H9 (cell line): Measurements from ENCODE around the gene IQCE. TPM values are rescaled to one million over a fixed set of nuclear protein-coding genes. Genes with fewer than 3 reads are reported as not detected.

Source experiments
- DNase-seq: peaks from one replicate; pipeline ENCODE4 v3.0.0-alpha.2; 2017
- H2AFZ ChIP-seq: one replicate; pipeline ENCODE4 v1.6.1; 2013; ENCODE audit warnings: mild to moderate bottlenecking, low read length, control low read depth, moderate library complexity
- H2AK5ac ChIP-seq: 2 replicates; pipeline ENCODE4 v1.6.1; 2013; ENCODE audit warnings: low read length, control low read depth, mixed read lengths; ENCODE audit not compliant: insufficient read length
- H2BK120ac ChIP-seq: one replicate; pipeline ENCODE4 v1.6.1; 2013; ENCODE audit warnings: low read depth, mild to moderate bottlenecking, low read length, control low read depth, inconsistent platforms; ENCODE audit not compliant: poor library complexity, severe bottlenecking
- H2BK12ac ChIP-seq: 2 replicates; pipeline ENCODE4 v1.6.1; 2013; ENCODE audit warnings: low read length, control low read depth, mixed read lengths, low read depth; ENCODE audit not compliant: insufficient read length
- H2BK15ac ChIP-seq: 2 replicates; pipeline ENCODE4 v1.6.1; 2013; ENCODE audit warnings: low read depth, low read length, control low read depth
- H2BK20ac ChIP-seq: one replicate; pipeline ENCODE4 v1.6.1; 2013; ENCODE audit warnings: low read depth, mild to moderate bottlenecking, low read length, control low read depth, inconsistent platforms; ENCODE audit not compliant: poor library complexity, severe bottlenecking
- H2BK5ac ChIP-seq: 2 replicates; pipeline ENCODE4 v1.6.1; 2013; ENCODE audit warnings: low read length, control low read depth, mixed read lengths; ENCODE audit not compliant: insufficient read length
- H3K14ac ChIP-seq: 2 replicates; pipeline ENCODE4 v1.6.1; 2013; ENCODE audit warnings: low read length, control low read depth; ENCODE audit not compliant: insufficient read depth
- H3K18ac ChIP-seq: 2 replicates; pipeline ENCODE4 v1.6.1; 2013; ENCODE audit warnings: low read depth, mild to moderate bottlenecking, mixed read lengths, low read length, control low read depth; ENCODE audit not compliant: insufficient read length
- H3K23ac ChIP-seq: 2 replicates; pipeline ENCODE4 v1.6.1; 2013; ENCODE audit warnings: low read length, control low read depth, mixed read lengths, low read depth; ENCODE audit not compliant: insufficient read length
- H3K23me2 ChIP-seq: 2 replicates; pipeline ENCODE4 v1.6.1; 2013; ENCODE audit warnings: low read depth, mild to moderate bottlenecking, mixed read lengths, low read length, control low read depth; ENCODE audit not compliant: insufficient read length, poor library complexity, severe bottlenecking
- H3K27ac ChIP-seq: 2 replicates; pipeline ENCODE4 v1.5.1; 2013; ENCODE audit warnings: low read length, control low read depth, mixed read lengths, low read depth; ENCODE audit not compliant: insufficient read length
- H3K27me3 ChIP-seq: 2 replicates; pipeline ENCODE4 v1.6.1; 2013; ENCODE audit warnings: low read length, control low read depth, inconsistent platforms; ENCODE audit not compliant: insufficient read depth
- H3K4ac ChIP-seq: 2 replicates; pipeline ENCODE4 v1.6.1; 2013; ENCODE audit warnings: low read depth, mild to moderate bottlenecking, control low read depth, inconsistent platforms, low read length, moderate library complexity
- H3K4me1 ChIP-seq: 2 replicates; pipeline ENCODE4 v1.6.1; 2013; ENCODE audit warnings: low read length, control low read depth, inconsistent platforms; ENCODE audit not compliant: insufficient read depth
- H3K4me2 ChIP-seq: 2 replicates; pipeline ENCODE4 v1.6.1; 2013; ENCODE audit warnings: low read length, control low read depth, mixed read lengths; ENCODE audit not compliant: insufficient read length, insufficient read depth
- H3K56ac ChIP-seq: 2 replicates; pipeline ENCODE4 v1.6.1; 2013; ENCODE audit warnings: low read depth, mild to moderate bottlenecking, mixed read lengths, low read length, control low read depth; ENCODE audit not compliant: insufficient read length
- H3K79me1 ChIP-seq: 2 replicates; pipeline ENCODE4 v1.6.1; 2013; ENCODE audit warnings: low read depth, mild to moderate bottlenecking, moderate library complexity, low read length, control low read depth, inconsistent platforms; ENCODE audit not compliant: insufficient read depth, poor library complexity, severe bottlenecking
- H3K79me2 ChIP-seq: 2 replicates; pipeline ENCODE4 v1.6.1; 2013; ENCODE audit warnings: low read length, control low read depth, inconsistent platforms; ENCODE audit not compliant: insufficient read depth
- H3K9ac ChIP-seq: 2 replicates; pipeline ENCODE4 v1.6.1; 2013; ENCODE audit warnings: low read length, control low read depth, mixed read lengths; ENCODE audit not compliant: insufficient read length; ENCODE audit errors: extremely low read depth
- H3K9me3 ChIP-seq: one replicate; pipeline ENCODE4 v1.6.1; 2013; ENCODE audit warnings: low read depth, low read length, inconsistent platforms; ENCODE audit not compliant: control insufficient read depth
- H3T11ph ChIP-seq: one replicate; pipeline ENCODE4 v1.6.1; 2013; ENCODE audit warnings: mild to moderate bottlenecking, low read length, control low read depth, inconsistent platforms
- H4K20me1 ChIP-seq: one replicate; pipeline ENCODE4 v1.6.1; 2013; ENCODE audit not compliant: control insufficient read depth, insufficient read length, insufficient read depth
- H4K5ac ChIP-seq: 2 replicates; pipeline ENCODE4 v1.6.1; 2013; ENCODE audit warnings: low read depth, mild to moderate bottlenecking, mixed read lengths, low read length, control low read depth; ENCODE audit not compliant: insufficient read length
- H4K8ac ChIP-seq: replicated peaks from 2 replicates; pipeline ENCODE4 v1.6.1; 2013; ENCODE audit warnings: low read length, control low read depth, mixed read lengths, low read depth; ENCODE audit not compliant: insufficient read length
- H4K91ac ChIP-seq: 2 replicates; pipeline ENCODE4 v1.6.1; 2013; ENCODE audit warnings: low read depth, mild to moderate bottlenecking, moderate library complexity, mixed read lengths, low read length, control low read depth; ENCODE audit not compliant: insufficient read length
- H3K27ac Mint-ChIP-seq, 3 experiments: 2 replicates in 2 of 3; 3 replicates in 1 of 3; pipeline ENCODE4 v1.8.0; 2020 to 2021; ENCODE audit warnings: mixed read lengths in 3 of 3, mild to moderate bottlenecking in 1 of 3, moderate library complexity in 1 of 3
- H3K27me3 Mint-ChIP-seq: 2 replicates; pipeline ENCODE4 v1.8.0; 2021; ENCODE audit warnings: low read depth, mild to moderate bottlenecking, moderate library complexity, mixed read lengths
- H3K36me3 Mint-ChIP-seq, 3 experiments: 2 replicates in 2 of 3; 3 replicates in 1 of 3; pipeline ENCODE4 v1.8.0; 2020 to 2021; ENCODE audit warnings: low read depth in 3 of 3, mixed read lengths in 3 of 3; ENCODE audit not compliant: insufficient read depth in 1 of 3
- H3K4me1 Mint-ChIP-seq, 2 experiments: 2 replicates each; pipeline ENCODE4 v1.8.0; 2020; ENCODE audit warnings: mixed read lengths in 2 of 2
- H3K4me3 Mint-ChIP-seq, 2 experiments: 2 replicates in 1 of 2; 3 replicates in 1 of 2; pipeline ENCODE4 v1.8.0; 2020 to 2021; ENCODE audit warnings: mild to moderate bottlenecking in 2 of 2, mixed read lengths in 2 of 2, moderate library complexity in 1 of 2
- H3K9me3 Mint-ChIP-seq, 2 experiments: 2 replicates in 1 of 2; 3 replicates in 1 of 2; pipeline ENCODE4 v1.8.0; 2020; ENCODE audit warnings: mild to moderate bottlenecking in 2 of 2, mixed read lengths in 2 of 2, moderate library complexity in 1 of 2
- WGBS: extraction: QIAGEN DNeasy Blood & Tissue Kit; methylation state at CpG from one replicate; pipeline ENCODE4 v1.1.7; 2013; ENCODE audit warnings: missing lambda C conversion rate, low lambda C conversion rate, mixed read lengths; ENCODE audit not compliant: insufficient read length; ENCODE audit errors: extremely low coverage; 5-methylcytosine and 5-hydroxymethylcytosine counted together
- total RNA-seq: library from RNA; stranded (reverse); gene quantifications from 2 replicates; pipeline ENCODE4 v1.2.1, GENCODE V29; 2021
- TF ChIP-seq, protein P1 (sequence below): fragments of 200-600 bp; sonication (generic); conservative IDR thresholded peaks from 3 replicates; pipeline ENCODE4 v1.8.0; 2021; ENCODE audit warnings: antibody characterized with exemption, mild to moderate bottlenecking

IQCE gene
- total RNA-seq, 1 experiment from 2014 or later: 7.0 TPM

DNA sequence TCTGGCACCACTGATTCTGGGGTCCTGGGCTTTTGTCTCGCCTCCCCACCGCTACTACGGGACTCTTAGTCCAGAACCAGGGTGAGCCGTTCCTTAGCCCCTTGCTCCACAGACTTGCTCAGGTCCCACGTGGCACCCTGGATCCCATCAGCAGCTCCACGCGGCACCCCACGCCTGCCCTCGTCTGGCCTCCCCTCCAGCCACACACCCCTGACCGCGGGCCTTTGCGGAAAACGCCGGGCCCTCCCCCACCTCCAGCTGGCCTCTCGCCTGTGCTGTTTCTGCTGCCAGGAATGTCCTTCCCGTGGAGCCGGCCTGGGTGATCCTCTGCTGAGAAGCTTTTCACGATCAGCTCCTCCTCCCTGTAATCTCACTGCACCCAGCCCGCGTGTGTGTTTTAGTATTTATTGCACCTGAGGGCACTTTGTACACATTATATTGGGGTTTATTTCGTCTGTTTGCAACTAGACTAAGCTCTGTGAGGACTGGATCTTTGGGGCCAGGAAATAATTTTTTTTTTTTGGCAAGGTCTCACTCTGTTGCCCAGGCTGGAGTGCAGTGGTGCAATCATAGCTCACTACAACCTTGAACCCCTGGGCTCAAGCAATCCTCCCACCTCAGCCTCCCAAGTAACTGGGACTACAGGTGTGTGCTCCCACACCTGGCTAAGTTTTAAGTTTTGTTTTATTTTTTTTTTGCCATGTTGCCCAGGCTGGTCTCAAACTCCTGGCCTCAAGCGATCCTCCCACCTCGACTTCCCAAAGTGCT, 62.5 kb downstream of the IQCE start:
- no peak overlapping the region for H2BK20ac ChIP-seq
- no CpG with 5 or more reads among the region's 23 CpGs for WGBS
- H3K4me2 ChIP-seq: no peak overlapping the region
- no peak overlapping the region for H4K8ac ChIP-seq
- no peak overlapping the region for H2BK120ac ChIP-seq
- H3K27me3 ChIP-seq: no peaks in the 10 kb centered on the region
- peak; percentile 71 for DNase-seq
- no peak overlapping the region for H3T11ph ChIP-seq
- no peak overlapping the region for H2BK5ac ChIP-seq
- H3K4me1 ChIP-seq: peaks cover 9% of the 10 kb centered on the region; the same call in 1 of the 2 replicates
- Mint-ChIP-seq H3K27ac (peak overlapping the region; percentile 64 to 90 (median 88)), H3K27me3 (peaks cover 4% of the 10 kb centered on the region), H3K9me3 (no peaks in the 10 kb centered on the region; a peak in 2 of 5 replicates), H3K36me3 (no peaks in the 10 kb centered on the region; a peak in 1 of 7 replicates), H3K4me3 (peak overlapping the region in 1 of 2 experiments; percentile 23; a peak in 1 of 5 replicates), H3K4me1 (peaks cover 24 to 40% of the 10 kb centered on the region in 2 experiments)
- no peaks in the 10 kb centered on the region for H4K20me1 ChIP-seq
- no peaks in the 10 kb centered on the region for H3K23me2 ChIP-seq
- no peak overlapping the region for H2BK12ac ChIP-seq
- no peak overlapping the region; the same call in 1 of the 2 replicates for H3K4ac ChIP-seq
- H3K9ac ChIP-seq: no peak overlapping the region
- H4K91ac ChIP-seq: no peak overlapping the region
- TF ChIP-seq, protein P1, sequence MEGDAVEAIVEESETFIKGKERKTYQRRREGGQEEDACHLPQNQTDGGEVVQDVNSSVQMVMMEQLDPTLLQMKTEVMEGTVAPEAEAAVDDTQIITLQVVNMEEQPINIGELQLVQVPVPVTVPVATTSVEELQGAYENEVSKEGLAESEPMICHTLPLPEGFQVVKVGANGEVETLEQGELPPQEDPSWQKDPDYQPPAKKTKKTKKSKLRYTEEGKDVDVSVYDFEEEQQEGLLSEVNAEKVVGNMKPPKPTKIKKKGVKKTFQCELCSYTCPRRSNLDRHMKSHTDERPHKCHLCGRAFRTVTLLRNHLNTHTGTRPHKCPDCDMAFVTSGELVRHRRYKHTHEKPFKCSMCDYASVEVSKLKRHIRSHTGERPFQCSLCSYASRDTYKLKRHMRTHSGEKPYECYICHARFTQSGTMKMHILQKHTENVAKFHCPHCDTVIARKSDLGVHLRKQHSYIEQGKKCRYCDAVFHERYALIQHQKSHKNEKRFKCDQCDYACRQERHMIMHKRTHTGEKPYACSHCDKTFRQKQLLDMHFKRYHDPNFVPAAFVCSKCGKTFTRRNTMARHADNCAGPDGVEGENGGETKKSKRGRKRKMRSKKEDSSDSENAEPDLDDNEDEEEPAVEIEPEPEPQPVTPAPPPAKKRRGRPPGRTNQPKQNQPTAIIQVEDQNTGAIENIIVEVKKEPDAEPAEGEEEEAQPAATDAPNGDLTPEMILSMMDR: no peak
- H3K79me2 ChIP-seq: no peaks in the 10 kb centered on the region
- no peak overlapping the region for H2AK5ac ChIP-seq
- no peak overlapping the region for H2AFZ ChIP-seq
- H3K79me1 ChIP-seq: no peaks in the 10 kb centered on the region
- no peak overlapping the region for H3K23ac ChIP-seq
- H3K14ac ChIP-seq: peak overlapping the region; percentile 23; the same call in 1 of the 2 replicates
- no peaks in the 10 kb centered on the region for H3K9me3 ChIP-seq
- H3K56ac ChIP-seq: no peak overlapping the region
- peak overlapping the region; percentile 9 for H3K18ac ChIP-seq
- H4K5ac ChIP-seq: no peak overlapping the region
- H3K27ac ChIP-seq: no peak overlapping the region
- no peak overlapping the region for H2BK15ac ChIP-seq
